DMS 273 treated with DMSO at 0.1 percent for 48 hours (cell line): ENCODE data around the gene ZNF423.

Source experiments
- DNase-seq: peaks from one replicate; lab custom pipeline; 2025; lab: John Stamatoyannopoulos, UW

ZNF423 gene

DNA sequence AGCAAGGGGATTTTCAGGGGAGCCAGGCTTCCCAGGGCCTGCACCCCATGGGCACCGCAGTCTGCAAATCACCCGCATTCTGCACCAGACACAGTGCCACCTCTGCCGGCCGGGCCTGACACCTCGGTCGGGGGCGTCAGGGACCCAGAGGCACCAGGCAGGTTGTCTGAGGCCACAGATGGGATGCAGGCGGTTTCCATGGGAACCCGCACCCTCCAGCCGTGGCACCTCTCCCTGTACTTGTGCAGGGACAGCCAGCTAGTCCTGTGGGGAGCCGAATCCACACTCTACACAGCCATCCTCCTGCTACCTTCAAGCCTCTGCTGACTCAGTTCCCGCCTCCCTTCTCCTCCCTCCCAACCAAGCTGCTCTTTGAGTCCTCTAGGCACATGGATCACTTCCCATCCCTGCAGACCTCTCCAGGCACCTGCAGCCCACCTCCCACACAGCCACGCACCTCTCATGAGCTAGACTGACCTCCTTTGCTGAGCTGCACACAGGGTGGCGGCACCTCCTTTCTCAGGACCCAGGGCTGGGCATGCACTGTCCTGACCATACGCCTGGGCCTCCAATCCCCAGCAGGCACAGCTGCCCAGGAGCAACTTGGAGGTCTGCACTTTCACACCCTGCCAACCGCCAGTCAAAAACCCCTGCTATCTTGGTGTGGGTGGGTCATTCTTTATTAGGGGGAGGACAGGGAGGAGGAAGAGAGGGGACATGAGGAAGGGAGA lies 362.9 kb downstream of the ZNF423 start:
- DNase-seq: no peak

DNA sequence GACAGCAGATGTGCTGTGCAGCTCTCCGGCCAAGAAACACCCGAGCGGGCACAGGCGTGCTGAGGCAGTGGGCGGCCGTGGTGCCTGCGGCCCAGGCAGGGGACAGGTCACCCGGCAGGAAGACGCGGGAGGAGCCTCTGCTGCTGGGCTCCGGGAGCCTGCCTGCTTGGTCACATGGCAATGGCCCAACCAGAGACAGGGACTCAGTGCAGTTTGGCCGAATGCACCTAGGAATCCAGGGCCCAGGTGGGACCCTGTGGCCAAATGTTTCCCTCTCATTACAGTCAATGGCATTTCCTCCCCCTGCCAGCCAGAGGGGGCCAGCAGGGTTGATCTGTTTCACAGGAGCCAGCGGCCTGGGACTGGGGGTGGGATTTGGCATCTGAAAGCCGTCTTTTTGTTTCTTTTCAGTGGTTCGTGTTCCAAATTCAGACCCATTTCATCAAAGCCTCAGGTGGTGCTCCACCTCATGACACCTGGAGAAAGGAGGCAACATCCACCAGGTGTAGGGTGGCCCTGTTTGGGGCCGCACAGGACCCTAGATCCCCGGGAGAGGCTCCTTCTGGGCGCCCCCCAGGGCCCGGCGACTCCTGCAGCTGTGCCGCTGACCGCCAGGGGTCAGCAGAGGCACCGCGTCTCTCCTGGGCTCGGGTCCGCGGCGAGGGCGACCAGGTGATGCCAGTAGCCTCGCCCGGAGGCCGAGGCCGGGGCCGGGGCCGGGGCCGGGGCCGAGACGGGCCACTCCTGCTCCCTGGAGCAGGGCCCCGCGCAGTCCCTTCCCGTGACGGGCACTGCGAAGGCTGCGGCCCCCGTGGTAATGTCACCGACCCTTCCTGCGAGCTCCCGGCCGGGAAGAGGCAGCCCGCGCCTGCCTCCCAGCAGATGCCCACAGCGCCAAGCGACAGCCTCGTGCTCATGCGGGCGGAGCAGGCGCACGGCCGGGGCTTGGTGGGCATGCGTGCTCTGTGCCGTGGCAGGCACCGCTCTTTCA lies 363.8 kb downstream of the ZNF423 start:
- peak; percentile 93 for DNase-seq

DNA sequence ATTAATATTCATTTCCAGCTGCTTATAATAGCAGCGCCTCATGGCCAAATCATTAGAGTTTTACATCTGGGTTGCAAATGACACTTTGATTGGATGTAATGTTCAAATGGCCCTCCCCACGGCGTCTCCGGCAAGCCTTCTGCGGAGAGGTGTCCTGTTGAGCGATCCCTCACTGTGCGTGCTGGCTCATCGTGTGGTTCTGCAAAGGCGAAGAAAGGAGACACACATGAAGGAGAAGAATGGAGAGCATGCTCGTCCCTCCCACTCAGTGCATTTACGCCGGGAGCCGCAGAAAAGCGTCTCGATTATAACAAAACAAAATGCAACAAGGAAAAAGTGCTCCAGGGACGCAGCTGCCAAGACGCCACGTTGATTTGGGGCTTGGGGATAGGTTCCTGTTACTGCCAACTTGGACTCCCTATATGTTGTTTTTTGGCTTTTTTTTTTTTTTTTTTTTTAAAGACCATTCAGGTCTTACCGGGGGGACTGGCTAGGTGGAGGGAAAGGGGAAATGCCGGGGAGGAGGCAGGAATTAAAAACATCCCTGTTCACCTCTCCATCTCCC lies 364.7 kb downstream of the ZNF423 start:
- peak; percentile 67 for DNase-seq

DNA sequence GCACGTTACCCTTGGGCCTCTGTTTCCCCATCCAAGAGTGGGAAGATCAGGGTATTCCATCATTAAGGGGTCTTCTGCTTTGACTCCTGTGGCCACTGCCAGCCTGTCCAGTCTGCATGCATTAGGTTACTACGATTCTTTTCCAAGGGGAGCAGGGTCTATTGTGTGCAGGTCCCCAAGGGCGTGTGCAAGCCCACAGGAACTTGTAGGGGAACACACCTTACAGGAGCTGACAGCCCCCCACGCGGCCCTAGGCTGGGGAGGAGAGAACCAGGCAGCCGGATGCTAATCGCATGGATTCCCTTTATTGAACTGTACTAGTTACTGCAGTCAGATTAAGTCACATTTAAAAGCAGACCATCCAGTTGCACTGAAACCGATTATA lies 365.6 kb downstream of the ZNF423 start:
- DNase-seq: no peak

DNA sequence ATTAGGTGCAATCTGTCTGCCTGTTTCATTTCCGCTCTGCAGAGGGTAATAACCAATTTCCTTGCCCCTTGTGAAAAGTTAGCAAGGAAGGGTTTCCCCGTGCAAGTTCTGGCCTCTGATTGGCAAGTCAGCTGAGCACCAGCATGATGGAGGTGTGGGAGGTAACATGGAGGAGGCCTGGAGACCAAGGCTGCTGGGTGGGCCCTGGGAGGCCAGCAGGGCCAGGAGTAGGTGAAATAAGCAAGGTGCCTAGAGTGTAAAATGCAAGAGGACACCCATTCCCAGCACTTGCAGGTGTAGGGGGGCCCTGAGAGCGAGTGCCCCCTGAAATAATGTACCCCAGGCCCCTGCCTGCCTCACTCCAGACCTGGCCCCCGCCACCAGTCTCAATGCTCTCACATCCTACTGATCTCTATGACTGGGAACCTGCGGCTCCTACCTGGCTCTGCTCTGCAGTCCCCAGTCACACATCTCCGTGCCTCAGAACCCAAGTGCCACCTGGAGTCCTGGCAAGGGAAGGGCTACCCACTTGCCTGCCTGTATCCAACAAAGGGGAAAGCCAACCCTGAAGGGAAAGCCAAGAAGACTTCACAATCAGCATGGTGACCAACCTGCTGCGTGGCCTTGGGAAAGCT lies 366.1 kb downstream of the ZNF423 start:
- DNase-seq: no peak

DNA sequence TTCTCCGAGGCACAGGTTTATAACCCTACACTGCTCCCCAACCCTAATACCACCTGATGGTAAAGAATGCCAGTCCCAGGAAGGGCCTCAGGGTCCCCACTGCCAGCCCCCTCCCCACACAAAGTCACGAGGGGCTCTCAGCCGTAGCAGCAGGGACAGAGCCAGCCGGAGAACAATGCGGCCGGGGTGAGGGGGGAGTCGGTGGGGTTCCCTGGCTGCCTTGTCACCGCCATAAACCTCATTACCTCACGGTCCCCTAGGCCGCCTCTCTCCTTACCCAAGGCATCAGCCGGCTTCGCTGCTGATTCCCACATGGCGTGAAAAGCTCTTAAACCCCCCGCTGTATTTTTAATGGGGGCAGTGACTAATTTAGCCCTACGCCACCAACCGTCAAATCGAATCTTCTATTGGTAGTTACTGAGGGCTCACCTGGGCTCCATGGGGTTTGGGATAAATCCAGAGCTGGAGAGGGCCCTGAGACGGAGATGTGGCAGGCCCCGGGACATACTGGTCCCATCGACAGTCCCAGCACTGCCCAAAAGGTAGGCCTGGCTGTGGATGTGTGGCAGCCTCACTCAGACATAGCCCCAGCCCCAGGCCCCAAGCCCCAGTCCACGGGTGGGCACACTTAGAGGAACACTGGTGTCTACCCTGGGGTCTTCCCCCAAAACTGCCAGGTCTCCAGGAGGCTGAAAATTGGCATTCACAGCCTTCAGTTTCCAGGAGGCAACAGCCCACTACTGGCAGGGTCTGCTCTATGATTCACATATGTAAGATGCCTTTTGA lies 367.0 kb downstream of the ZNF423 start:
- no peak for DNase-seq

DNA sequence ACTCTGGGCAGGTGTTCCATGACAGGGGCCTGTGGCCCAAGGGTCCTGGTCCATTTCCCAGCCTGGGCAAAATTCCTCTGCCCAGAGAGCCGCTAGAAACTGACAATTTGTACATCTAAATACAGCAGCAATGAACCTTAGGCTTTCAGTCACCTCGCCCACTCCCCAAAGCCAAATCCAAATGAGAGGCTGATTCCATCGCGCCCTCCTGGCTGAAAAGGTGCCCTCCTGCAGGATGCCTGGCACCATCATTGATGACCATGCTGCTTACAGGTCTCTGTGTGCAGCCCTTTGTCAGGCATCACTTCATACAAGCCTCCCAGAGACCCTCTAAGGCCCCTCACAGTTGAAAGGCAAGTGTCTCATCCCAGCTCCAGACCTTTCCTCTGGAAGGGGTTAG lies 367.6 kb downstream of the ZNF423 start:
- DNase-seq: no peak

DNA sequence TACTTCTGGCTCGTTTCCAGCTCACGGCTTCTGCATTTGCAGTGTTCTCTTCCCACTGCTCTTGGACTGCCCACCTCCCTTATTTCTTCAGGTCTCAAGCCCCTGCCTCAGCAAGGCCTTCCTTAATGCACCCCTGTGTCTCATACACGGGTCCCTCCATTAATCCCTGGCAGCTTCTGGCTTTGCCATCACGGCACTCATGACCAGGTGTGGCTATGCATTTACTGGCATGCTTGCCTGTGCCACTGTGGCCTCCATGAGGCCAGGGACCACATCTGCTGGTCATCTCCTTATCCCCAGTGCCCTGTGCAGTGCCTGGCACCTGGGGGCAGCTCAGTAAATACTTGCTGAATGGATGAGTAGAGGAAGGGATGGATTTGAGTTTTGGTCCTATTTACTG lies 368.2 kb downstream of the ZNF423 start:
- DNase-seq: no peak

DNA sequence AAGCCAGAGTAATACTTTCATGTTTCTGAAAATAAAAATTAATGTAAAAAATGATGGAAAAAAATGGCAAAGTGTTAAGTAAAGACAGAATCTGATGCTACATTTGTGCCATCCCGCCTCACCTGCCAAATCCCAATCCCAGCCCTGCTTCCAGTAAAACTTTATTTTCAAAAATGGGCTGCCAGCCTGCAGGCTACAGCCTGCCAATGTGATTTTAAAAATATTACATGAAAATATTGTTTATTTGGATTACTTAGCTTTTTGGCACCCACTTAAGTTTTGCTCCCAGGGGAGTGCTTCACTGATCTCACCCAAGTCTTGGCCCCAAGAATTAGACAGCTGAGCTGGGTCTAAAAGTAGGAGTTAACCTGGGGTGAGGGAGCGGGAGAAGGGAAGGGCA lies 369.5 kb downstream of the ZNF423 start:
- no peak for DNase-seq

DNA sequence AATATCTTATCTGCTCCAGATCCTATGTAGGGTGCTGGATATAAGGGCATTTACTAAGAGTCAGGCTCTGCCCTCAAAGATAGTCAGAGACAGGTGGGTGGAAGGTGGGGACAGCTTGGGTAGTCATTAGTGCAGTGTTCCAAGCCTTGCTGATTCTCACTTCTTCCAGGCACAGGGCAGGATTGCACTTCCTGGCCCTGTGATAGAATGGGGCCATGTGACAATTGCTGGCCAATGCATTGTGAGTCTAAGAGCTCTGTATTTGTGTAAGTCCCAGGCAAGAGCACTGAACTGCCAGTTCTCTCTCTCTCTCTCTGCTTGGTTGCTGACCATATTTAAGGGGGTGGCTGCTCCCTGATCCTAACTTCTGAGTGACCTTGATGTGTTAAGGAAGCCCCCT lies 370.2 kb downstream of the ZNF423 start:
- DNase-seq: no peak

DNA sequence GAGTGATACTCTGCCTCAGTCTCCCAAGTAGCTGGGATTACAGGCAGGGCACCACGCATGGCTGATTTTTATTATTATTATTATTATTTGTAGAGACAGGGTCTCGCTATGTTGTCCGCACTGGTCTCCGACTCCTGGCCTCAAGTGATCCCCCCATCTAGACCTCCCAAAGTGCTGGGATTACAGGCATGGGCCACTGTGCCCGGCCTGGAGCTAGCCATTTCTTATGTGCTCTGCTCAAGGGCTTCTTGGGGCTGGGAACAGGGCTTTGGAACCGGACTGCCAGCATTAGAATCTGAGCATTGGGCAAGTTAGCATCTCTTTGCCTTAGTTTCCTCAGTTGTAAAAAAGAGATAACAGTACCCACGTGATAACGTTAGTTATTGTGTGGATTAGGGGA lies 371.0 kb downstream of the ZNF423 start:
- no peak for DNase-seq

DNA sequence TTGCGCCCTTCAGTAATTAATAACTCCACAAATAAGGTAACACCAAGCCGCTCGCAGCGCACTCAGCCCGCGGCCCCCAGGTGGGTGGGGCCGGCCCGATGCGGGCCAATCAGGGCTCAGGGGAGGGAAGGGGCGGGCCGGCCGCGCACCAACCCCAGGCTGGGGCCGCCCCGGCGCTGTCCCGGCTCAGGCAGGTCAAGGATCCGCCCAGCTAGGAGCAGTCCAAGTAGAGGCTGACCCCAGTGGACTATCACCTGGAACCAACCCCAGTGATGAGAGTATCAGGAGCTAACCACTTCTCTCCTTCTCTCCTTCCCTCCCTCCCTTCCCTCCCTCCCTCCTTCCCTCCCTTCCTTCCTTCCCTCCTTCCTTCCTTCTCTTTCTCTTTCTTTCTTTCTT lies 371.5 kb downstream of the ZNF423 start:
- no peak for DNase-seq

DNA sequence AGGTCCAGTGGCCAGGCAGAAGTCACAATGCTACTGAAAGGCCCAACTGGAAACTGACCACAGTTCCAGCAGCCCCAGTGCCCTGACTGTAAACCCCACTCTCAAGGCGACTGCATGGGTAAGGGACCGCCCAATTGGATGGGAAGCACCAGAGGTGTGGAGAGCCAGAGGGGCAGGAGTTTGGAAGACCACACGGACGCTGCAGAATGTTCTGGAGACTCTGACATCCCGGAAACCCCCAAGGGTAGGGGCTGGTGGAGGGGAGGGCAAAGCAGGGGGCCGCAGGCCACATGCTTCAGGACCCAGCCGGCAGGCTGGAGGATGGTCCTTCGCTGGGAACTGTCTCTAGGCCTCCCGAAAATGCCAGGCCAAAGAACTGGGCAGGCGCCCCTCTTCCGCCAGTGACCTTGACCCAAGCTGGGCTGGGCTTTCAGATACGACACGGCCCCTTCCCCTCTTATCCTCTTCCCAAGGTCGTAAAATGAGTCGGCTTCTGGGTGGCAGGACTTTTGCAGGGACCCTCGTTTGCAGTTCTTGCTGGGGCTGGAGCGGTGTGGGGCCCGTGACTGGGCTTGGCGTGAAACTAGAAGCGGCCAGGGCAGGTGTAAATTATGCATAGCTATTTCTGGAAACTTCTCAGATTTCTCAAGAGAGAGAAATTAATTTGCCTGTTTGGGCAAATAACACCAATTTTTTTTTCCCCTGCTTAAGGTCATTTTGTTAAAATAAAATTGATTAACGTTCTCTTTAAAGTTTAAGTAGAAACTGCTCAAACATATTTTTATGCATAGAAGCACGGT lies 372.1 kb downstream of the ZNF423 start:
- no peak for DNase-seq

DNA sequence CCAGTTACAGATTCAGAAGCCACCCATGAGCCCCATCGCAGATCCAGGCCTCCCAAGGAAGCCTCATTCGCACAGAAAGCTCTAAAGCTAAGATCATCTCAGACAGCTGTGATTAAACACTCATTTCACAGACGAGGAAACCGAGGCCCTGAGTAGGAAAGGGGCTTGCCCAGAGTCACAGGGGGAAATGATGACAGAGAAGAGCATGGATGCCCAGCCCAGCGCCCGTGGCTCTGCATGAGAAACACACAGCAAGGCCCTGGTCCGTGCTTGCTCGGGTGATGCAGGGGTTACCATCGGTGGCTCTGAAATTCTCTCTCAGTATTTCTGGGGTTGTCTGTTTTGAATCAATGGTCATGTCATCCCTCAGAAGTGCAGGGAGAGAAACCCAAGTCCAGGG lies 372.7 kb downstream of the ZNF423 start:
- DNase-seq: no peak

DNA sequence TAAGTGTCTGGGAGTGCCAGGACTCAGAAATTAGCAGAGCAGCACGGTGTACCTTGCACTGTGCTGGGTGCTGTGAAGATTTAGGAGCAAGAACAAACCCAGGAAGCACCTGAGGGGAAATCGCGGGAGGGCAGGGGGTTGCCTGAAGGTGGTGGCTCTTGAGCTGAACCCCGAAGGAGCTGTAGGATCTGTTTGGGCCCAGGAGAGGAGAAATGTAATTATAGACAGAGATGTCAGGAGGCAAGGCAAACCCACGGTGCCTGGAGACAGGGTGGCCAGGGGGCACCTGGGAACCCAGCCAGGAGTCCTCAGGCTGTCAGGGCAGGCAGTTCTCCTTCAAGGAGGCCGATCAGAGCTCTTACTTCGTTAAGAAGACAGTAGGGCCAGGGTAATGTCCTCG lies 373.2 kb downstream of the ZNF423 start:
- no peak for DNase-seq

DNA sequence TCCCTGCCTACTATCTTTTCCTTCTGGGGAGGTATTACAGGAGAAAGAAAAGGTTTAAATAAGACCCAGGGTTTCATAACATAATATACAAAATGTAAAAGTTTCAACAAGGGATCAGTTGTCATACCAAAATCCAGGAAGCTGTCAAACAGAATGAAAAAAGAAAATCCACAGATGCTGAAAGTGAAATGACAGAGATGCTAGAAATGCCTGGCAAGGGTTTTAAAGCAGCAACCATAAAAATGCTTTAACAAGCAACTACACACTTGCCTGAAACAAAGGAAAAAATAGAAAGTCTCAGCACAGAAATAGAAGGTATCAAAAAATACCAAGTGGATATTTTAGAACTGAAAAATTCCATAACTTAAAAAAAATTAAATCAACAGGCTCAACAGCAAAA lies 377.3 kb downstream of the ZNF423 start:
- DNase-seq: no peak

DNA sequence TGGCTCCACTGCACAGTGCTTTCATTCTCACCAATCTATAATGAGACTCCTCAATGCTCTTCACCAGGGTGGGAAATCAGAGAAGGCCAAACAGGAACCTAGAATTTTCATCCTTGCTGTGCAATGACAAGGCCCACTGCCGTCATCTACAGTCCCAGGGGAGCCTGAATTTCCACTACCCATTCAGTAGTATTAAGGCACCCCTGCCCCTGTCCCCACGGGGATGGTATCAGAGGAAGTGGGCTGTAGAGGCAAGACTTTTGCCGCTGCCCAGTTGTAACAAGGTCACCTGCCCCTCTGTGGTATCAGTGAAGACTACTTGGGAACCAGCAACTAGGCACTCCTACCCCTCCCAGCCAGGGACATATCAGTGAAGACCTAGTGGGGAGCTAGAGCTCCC lies 377.8 kb downstream of the ZNF423 start:
- DNase-seq: no peak

DNA sequence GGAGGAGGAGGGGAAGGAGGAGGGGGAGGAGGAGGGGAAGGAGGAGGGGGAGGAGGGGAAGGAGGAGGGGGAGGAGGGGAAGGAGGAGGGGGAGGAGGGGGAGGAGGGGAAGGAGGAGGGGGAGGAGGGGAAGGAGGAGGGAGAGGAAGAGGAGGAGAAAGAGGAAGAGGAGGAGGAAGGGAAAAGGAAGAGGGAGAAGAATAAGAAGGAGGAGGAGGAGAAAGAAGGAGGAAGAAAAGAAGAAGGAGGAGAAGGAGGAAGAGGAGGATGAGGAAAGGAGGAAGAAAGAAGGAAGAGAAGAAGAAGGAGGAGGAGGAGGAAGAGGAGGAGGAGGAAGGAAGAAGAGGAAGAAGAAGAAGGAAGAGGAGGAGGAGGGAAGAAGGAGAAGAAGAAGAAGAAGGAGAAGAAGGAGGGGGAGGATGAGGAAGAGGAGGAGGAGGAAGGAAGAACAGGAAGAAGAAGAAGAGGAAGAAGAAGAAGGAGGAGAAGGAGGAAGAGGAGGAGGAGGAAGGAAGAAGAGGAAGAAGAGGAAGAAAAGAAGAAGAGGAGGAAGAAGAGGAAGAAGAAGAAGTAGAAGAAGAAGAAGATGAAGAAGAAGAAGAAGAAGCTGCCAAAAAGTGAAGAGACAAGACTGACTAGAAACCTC lies 378.5 kb downstream of the ZNF423 start:
- DNase-seq: no peak

DNA sequence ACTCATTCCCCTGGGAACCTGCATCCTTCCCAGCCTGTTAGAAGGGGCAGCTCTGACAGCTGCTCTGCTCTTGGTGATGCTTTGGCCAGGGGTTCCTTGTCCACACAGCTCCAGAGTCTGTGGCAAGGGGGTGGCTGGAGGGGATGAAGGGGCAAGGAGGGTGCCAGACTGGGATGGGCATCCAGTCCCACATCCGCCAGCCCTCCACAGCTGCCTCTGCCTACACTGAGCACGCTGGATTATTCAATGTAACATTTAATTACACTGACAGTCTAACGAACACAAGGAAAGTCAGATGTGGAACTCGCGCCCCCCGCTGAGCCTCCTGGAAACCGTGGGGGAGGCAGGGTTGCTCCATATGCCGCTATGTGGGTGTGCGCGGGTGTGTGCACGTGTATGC lies 381.2 kb downstream of the ZNF423 start:
- DNase-seq: peak; percentile 78

DNA sequence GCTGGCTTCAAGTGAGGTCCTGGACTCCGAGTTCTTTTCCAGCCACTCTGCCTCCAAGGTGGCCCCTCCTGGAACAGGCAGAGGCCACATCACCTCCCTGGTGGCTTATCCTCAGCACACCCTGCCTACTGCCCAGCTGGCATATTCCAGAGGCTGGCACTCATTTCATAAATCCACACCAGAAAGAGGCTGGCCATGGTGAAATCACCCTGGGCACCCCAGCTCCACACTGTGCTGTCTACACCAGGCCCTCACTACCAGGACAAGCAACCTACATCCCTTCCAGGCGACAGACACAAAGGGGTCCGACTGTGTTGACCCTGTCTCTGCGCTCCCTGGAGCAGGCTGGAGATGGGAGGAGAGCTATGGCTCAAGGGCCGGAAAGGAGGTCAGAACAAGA lies 382.1 kb downstream of the ZNF423 start:
- DNase-seq: no peak
